NCI-H2081 (cell line): ENCODE measurements around the gene DPH1.

ENCODE experiments used
- DNase-seq, 2 experiments: peaks; one replicate each; lab custom pipeline; 2025; lab: John Stamatoyannopoulos, UW

Gene DPH1

GRCh38 chr17:2062571-2063183 is 32.7 kb downstream of the DPH1 start:
- DNase-seq, result no peak

- DNase-seq, result no peak
These were observed 33.6 kb downstream of the DPH1 start for GRCh38 chr17:2063261-2064146.

- DNase-seq, result no peak
These were observed 34.2 kb downstream of the DPH1 start for GRCh38 chr17:2064147-2064489.

- DNase-seq, result no peak
These were observed 34.6 kb downstream of the DPH1 start for GRCh38 chr17:2064520-2064971.

- no peak for DNase-seq
These were observed 35.2 kb downstream of the DPH1 start for GRCh38 chr17:2064980-2065785.

GRCh38 chr17:2065949-2066400 is 36.0 kb downstream of the DPH1 start:
- DNase-seq, result no peak

GRCh38 chr17:2067048-2067561 is 37.2 kb downstream of the DPH1 start:
- no peak for DNase-seq

GRCh38 chr17:2067608-2068024 is 37.7 kb downstream of the DPH1 start:
- DNase-seq, result peak in 1 of 2 experiments; percentile 24

- no peak for DNase-seq
These were observed 38.1 kb downstream of the DPH1 start for GRCh38 chr17:2068031-2068518.

- peak in 1 of 2 experiments; percentile 40 for DNase-seq
These were observed 38.6 kb downstream of the DPH1 start for GRCh38 chr17:2068519-2069051.

- no peak for DNase-seq
These were observed 40.5 kb downstream of the DPH1 start for GRCh38 chr17:2070241-2071023.

GRCh38 chr17:2071024-2071385 is 41.1 kb downstream of the DPH1 start:
- no peak for DNase-seq

GRCh38 chr17:2071455-2072281 is 41.7 kb downstream of the DPH1 start:
- no peak for DNase-seq

- no peak for DNase-seq
These were observed 45.0 kb downstream of the DPH1 start for GRCh38 chr17:2074919-2075318.

GRCh38 chr17:2075336-2076086 is 45.6 kb downstream of the DPH1 start:
- no peak for DNase-seq

GRCh38 chr17:2076087-2076984 is 46.4 kb downstream of the DPH1 start:
- peak in 1 of 2 experiments; percentile 45 for DNase-seq

GRCh38 chr17:2077040-2077439 is 47.1 kb downstream of the DPH1 start:
- DNase-seq, result no peak

- DNase-seq, result no peak
These were observed 51.6 kb downstream of the DPH1 start for GRCh38 chr17:2081564-2081963.
